GM21529 (cell line): ENCODE data around the gene PTCH2.

Source experiments
- ATAC-seq: cut with Tn5 transposase; IDR thresholded peaks from one replicate; pipeline ENCODE4 v1.9.1; 2021; ENCODE audit not compliant: unreplicated experiment

Gene PTCH2

DNA sequence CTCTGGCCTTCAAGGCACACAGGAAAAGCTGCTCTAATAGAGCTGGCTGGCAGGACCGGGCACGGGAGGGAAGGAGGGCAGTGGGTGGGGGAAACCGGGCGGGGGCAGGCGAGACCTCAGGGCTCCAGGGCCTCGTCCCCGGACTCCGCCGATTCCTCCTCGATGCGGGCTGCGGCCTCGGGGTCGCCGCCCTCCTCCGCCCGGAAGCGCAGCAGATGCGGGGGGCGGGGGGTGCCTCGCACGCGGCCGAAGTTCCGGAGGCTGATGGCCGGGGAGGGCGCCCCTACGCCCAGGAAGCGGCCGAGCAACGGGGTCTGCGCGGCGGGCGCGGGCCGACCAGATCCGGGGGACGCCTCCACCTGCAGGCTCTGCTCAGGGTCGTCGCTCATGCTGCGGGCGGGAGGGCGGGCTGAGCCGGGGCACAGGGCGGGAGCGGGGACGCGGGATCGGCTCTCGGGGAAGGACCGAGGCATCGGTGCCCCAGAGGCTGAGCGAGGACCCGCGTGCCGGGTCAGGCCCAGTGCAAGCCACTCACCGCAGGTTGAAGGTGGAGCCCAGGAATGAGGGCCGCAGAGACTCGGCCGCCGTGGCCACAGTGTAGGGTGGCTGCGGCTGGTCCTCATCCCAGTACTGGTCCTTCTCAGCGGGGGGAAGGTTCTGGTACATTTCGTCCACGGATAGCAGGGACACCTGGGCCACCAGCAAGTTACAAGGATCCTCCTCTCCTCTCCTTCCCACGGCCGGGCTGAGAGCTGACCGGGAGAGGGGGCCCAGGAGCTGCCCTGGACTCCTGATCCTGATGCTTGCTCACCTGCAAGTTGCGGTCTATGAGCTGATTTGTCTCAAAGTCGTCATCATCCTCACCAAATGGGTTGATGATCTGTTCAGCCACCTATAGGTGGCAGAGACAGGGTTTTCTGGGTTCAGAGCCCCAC, 58.7 kb downstream of the PTCH2 start:
- ATAC-seq, result no peak

DNA sequence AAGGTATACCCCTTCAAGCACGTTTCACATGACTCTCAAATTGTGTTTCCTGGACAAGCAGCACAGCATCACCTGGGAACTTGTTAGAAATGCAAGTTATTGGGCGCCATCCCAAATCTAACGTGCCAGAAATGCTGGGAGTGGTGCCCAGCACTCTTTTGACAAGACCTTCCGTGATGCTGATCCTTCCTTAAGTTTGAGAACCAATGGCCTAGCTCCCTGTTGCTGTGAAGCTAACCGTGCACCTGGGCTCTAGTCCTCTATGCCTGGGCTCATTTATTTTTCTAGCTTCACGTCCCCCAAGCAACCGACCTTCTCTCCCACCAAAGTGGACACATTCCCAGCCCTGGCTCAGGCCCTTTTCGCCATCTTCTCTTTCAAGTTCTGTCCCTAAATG, 59.4 kb downstream of the PTCH2 start:
- no peak for ATAC-seq

DNA sequence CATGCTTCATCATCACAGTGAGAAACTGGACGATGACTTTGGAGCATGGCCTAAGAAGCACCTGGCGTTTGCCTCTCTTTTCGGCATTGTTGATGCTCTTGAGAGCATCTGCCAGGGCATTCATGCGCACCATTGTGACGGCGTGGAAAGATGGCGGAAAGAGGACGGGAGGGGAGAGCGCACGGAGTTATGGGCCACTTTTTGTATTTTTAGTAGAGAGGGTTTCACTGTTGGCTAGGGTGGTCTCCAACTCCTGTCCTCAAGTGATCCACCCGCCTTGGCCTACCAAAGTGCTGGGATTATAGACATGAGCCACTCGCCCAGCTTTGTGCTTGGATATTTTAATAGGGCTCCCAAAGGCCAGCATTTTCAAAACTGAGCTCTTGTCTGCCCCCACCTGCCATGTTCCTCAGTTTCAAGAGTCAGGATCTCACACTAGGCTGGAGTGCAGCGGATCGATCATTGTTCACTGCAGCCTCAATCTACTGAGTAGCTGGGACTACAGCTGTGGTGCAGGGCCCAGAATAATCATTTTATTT, 62.4 kb downstream of the PTCH2 start:
- ATAC-seq, result no peak

DNA sequence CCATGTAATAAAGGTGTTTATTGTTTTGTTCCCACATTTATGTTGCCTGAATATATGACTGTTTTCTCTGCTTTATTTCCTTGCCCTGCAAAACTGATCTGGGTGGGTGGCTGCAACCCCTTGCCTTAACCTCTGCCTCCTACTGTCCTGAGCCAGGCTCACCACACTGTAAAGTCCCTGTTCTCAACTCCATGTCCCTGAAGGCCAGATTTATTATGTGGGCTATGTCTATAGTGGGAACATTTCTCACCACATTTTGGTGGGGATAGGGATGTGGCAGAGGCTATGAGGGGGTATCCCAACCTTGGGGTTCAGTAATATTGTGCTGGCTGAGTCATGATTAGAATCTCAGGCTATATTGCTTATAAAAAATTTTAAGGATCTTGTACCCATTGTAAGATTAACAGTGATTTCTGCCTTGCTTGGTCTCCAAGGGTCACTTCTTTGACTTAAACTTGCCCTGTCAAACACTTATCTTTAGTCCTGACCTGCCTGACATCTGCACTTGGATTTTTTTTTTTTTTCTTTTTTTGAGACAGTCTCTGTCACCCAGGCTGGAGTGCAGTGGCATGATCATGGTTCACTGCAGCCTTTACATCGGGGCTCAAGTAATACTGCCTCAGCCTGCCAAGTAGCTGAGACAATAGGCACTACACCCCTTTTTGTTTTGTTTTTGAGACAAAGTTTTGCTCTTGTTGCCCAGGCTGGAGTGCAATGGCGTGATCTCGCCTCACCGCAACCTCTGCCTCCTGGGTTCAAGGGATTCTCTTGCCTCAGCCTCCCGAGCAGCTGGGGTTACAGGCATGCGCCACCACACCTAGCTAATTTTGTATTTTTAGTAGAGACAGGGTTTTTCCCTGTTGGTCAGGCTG, 64.1 kb downstream of the PTCH2 start:
- no peak for ATAC-seq

DNA sequence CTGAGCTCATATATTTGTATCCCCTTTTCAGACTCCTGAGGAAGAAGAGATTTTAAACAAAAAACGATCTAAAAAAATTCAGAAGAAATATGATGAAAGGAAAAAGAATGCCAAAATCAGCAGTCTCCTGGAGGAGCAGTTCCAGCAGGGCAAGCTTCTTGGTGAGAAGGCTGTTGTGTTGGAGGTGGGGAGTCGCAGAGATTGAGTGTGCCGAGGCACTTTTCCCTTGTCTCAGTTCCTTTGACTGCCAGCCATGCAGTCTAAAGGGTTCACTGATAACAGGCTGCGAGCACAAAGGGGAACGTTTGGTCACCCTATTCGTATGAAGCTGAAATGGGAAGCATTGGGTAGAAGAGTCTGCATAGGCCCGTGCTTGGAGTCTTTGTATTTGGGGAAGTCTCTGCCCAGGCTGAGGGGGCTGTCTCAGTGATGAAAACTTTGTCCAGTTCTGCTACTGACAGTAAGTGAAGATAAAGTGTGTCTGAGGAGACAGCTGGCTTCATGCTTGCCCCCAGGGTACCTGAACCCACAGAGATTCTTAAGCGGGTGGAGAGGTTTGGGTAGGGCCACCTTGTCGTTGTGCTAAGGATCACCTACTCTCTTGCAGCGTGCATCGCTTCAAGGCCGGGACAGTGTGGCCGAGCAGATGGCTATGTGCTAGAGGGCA, 65.0 kb downstream of the PTCH2 start:
- no peak for ATAC-seq

DNA sequence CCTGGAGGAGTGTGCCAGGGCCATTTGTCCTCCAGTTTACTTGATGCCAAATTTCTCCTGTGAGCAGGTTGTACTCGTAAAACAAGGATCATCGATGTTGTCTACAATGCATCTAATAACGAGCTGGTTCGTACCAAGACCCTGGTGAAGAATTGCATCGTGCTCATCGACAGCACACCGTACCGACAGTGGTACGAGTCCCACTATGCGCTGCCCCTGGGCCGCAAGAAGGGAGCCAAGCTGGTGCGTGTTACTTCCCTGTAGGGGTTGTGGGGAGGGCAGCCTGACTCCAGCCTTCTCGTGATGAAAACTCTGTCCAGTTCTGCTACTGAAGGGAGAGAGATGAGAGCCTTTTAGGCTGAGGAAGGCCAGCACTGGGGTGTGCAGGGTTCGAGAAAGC, 65.5 kb downstream of the PTCH2 start:
- ATAC-seq, result no peak

DNA sequence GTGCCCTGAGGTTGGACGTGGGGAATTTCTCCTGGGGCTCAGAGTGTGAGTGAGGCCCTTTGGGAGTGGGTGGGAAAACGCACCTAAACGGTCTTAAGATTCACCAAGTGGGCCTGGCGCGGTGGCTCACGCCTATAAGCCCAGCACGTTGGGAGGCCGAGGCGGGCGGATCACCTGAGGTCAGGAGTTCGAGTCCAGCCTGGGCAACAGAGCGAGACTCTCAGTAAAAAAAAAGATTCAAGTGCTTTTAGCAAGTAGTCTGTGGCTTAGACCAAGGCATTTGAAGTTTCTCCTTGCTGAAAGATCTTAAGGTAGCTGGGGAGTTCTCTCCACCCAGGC, 66.4 kb downstream of the PTCH2 start:
- ATAC-seq, result no peak

DNA sequence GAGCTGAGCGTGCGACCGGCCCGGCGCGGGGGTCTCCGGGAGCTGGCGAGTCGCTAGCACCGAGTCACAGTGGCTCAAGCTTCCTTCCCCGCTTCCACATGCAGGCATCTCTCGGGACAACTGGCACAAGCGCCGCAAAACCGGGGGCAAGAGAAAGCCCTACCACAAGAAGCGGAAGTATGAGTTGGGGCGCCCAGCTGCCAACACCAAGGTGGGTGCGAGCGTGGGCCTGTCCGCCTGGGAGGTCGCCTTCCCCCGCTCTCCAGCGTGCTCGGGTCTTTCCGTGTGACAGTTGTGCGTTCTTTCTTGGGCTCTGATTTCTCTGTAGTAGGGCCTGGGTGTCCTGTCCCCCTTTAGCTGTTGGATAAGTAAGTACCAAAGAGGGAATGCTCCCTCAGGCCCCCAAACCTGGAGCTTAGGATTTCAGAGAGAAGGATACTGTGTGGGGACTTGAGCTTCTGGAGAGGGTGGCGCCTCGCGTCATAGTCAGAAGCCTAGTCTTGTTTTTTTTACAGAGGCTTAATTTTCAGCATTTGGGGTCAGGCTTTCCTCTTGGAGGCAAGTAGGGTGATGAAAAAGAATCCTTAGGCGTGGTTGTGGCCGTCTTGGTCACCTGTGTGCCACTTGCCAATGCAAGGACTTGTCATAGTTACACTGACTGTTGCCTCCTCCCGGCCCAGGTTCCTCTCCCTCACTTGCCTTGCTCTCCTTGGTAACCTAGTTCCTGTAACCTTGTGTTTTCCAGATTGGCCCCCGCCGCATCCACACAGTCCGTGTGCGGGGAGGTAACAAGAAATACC, 66.9 kb downstream of the PTCH2 start:
- ATAC-seq, result peak; percentile 3

DNA sequence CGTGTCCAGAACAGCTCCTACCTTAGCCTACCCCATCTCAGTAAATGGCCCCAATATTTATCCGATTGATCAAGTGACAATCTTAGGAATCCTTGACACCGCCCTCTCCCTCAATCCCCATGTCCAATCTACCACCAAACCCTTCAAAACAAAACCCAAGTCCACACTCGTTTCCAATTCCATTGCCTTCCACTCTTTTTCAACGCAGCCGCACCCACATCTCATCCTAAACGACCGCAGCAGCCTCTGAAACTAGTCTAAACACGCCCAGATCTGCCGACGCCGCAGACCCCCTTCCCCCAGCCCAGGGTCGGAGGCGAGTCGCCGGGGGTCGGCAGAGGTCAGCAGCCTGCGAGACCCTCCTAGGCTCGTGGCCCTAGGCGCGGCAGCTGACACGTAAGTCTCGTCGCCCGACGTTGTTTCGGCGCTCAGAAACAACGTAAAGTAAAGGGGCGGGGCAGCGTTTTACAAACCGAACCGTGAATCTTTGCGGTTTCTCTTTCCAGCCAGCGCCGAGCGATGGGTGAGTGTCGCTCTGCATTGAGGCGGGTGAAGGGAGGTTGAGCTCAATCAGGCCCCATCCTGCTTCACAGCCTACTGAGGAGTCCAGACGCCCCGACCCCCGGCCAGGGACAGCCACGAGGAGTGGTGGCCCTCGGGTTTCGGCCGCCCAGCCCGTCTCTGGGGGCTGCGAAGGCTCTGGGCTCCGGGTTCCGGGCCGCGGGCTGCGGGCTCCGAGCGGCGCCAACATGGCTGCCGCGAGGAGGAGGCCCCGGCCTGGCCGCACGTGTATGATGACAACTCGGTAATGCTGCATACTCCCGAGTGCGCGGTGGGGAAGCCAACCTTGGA, 67.7 kb downstream of the PTCH2 start, which contains the start of gene RPS8:
Gene RPS8, plus strand, starts transcription at position 463 of the 852 bp plus-strand sequence. Its CDS starts 57 bp downstream, at position 520.
- peak; percentile 84 for ATAC-seq
